Suprapubic skin (tissue), 4 donors: Measurements from ENCODE around the gene SLC1A5. TPM values are rescaled to one million over a fixed set of nuclear protein-coding genes. Genes with fewer than 3 reads are reported as not detected.

Experiments used
- DNase-seq, 2 donors: peaks; one replicate each; pipeline ENCODE4 v3.0.0-alpha.2; 2019; ENCODE audit warnings: low spot score in 2 of 2
- H3K27ac ChIP-seq: fragments of 200-600 bp; sonication (generic); one replicate; pipeline ENCODE4 v1.5.1; 2019
- H3K27me3 ChIP-seq: fragments of 200-600 bp; sonication (generic); one replicate; pipeline ENCODE4 v1.5.1; 2019
- H3K36me3 ChIP-seq: fragments of 200-600 bp; sonication (generic); one replicate; pipeline ENCODE4 v1.5.1; 2019
- H3K4me1 ChIP-seq: fragments of 200-600 bp; sonication (generic); one replicate; pipeline ENCODE4 v1.5.1; 2019
- H3K4me3 ChIP-seq: fragments of 200-600 bp; sonication (generic); one replicate; pipeline ENCODE4 v1.5.1; 2019; ENCODE audit warnings: mild to moderate bottlenecking
- H3K9me3 ChIP-seq: fragments of 200-600 bp; sonication (generic); one replicate; pipeline ENCODE4 v1.5.1; 2019
- EP300 ChIP-seq: sonication (generic); formaldehyde crosslinking; IDR thresholded peaks from one replicate; pipeline ENCODE4 v1.6.1; 2017; ENCODE audit warnings: antibody characterized with exemption
- POLR2A ChIP-seq, 2 donors: fragments of 450-650 bp; IDR thresholded peaks; one replicate each; pipeline ENCODE4 v1.6.1; 2017; ENCODE audit warnings: antibody characterized with exemption in 2 of 2, mild to moderate bottlenecking in 2 of 2, moderate library complexity in 2 of 2
- POLR2AphosphoS5 ChIP-seq, 3 donors: sonication (generic); formaldehyde crosslinking; IDR thresholded peaks; one replicate each; pipeline ENCODE4 v1.6.1; 2017; ENCODE audit warnings: antibody characterized with exemption in 3 of 3
- WGBS: methylation state at CpG from one replicate; pipeline ENCODE4 v1.1.5; 2018; 5-methylcytosine and 5-hydroxymethylcytosine counted together
- total RNA-seq, 4 donors: library from RNA; depleted of rRNA; stranded (reverse); fragments of >200 nt; gene quantifications; one replicate each; pipeline ENCODE4 v1.1.0, GENCODE V29; 2016
- TF ChIP-seq, protein P1 (sequence below), 2 donors: fragments of 200-600 bp in 1 of 2; fragments of 450-650 bp in 1 of 2; sonication (generic) in 1 of 2; IDR thresholded peaks; one replicate each; pipeline ENCODE4 v1.5.1; 2016 to 2019; ENCODE audit warnings: antibody characterized with exemption in 2 of 2, mild to moderate bottlenecking in 1 of 2, moderate library complexity in 1 of 2

The SLC1A5 gene
- total RNA-seq, 4 donors from 2014 or later: 79.4 to 191 (median 131) TPM

DNA sequence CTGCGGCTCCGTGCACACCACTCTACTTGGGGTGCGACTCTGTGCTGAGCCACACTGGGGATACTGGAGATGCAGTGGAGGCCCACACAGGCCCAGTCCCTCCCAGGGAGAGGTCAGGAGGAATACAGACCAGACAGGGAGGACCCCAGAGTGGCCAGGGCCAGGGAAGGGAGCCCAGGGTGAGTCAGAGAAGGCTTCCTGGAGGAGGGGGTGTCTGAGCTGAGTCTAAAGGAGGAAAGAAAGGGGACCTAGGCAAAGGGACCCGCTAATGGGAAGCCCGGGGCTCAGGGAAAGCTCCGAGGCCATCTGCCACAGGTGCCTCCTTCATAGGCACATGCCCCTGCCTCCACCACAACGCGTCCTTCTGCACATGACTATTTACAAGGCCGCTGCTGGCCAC is 58.2 kb downstream of the SLC1A5 start:
- TF ChIP-seq EP300 (no peak), POLR2A (IDR thresholded peaks at IDR 0.05) (no peak), POLR2AphosphoS5 (IDR thresholded peaks at IDR 0.05) (no peak)
- Histone ChIP-seq H3K4me1 (peaks cover 30% of the 10 kb centered on the region), H3K4me3 (no peak overlapping the region), H3K36me3 (peaks cover 95% of the 10 kb centered on the region), H3K27ac (no peak overlapping the region), H3K27me3 (no peaks in the 10 kb centered on the region), H3K9me3 (no peaks in the 10 kb centered on the region)
- 92% methylated on average over 8 of the region's 9 CpGs for WGBS
- no peak for DNase-seq

DNA sequence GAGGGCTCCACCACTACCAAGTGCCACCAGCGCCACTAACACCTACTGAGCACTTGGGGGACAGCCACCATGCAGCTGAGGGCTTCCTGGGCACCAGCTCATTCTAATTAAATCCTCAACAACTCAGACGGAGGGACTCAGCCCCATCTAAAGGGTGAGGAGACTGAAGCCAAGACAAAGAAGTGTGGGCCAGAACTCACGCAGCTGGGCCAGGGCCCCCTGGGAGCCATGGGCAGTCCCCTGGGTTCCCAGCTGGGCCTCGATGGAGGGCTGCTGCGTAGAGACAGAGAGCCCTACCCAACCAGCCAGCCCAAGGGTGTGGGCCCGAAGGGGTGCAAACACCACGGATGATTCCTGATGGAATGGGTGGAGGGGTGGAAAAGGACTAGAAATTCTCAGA is 58.7 kb downstream of the SLC1A5 start:
- no peak overlapping the region for H3K4me3 ChIP-seq
- WGBS: 78% methylated on average over 6 of the region's 7 CpGs
- H3K4me1 ChIP-seq: peaks cover 27% of the 10 kb centered on the region
- H3K27me3 ChIP-seq: no peaks in the 10 kb centered on the region
- H3K36me3 ChIP-seq: peaks cover 95% of the 10 kb centered on the region
- TF ChIP-seq EP300: no peak
- TF ChIP-seq, protein P1, sequence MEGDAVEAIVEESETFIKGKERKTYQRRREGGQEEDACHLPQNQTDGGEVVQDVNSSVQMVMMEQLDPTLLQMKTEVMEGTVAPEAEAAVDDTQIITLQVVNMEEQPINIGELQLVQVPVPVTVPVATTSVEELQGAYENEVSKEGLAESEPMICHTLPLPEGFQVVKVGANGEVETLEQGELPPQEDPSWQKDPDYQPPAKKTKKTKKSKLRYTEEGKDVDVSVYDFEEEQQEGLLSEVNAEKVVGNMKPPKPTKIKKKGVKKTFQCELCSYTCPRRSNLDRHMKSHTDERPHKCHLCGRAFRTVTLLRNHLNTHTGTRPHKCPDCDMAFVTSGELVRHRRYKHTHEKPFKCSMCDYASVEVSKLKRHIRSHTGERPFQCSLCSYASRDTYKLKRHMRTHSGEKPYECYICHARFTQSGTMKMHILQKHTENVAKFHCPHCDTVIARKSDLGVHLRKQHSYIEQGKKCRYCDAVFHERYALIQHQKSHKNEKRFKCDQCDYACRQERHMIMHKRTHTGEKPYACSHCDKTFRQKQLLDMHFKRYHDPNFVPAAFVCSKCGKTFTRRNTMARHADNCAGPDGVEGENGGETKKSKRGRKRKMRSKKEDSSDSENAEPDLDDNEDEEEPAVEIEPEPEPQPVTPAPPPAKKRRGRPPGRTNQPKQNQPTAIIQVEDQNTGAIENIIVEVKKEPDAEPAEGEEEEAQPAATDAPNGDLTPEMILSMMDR (IDR thresholded peaks at IDR 0.05): no peak
- TF ChIP-seq POLR2A (IDR thresholded peaks at IDR 0.05): no peak
- TF ChIP-seq POLR2AphosphoS5 (IDR thresholded peaks at IDR 0.05): no peak
- H3K9me3 ChIP-seq: no peaks in the 10 kb centered on the region
- no peak overlapping the region for H3K27ac ChIP-seq
- no peak for DNase-seq

DNA sequence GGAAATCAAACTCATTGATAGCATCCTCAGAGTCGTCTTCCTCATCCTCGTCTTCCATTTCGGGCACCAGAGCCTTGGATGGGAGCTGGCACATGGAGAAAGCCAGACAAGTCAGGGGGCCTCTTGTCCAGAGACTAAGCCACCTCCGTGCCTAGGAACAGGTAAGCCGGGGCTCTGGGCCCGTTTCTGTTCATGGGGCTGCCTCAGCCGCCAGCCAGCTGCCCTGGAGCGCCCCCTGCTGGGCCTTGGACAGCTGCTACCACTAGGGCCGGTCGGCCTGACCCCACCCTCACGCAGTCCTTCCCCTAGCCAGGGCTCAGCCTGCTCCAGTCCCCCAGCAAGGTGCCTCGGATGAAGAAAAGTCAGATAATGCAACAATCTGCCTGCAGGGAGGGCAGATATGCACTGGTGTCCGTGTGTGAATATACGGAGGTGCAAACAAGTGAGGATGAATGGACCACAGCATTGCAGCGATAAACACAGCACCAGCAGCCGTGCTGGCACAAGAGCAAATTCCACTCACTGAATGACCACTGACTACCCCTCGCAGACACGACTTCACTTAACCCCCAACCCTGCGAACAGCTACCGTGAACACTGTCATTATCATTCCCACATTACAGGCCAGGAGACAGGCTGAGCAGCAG is 59.6 kb downstream of the SLC1A5 start:
- 56% methylated on average over 16 of the region's 20 CpGs for WGBS
- Histone ChIP-seq H3K9me3 (no peaks in the 10 kb centered on the region), H3K27ac (no peak overlapping the region), H3K36me3 (peaks cover 96% of the 10 kb centered on the region), H3K4me3 (no peak overlapping the region), H3K4me1 (peaks cover 27% of the 10 kb centered on the region), H3K27me3 (no peaks in the 10 kb centered on the region)
- no peak for DNase-seq
- no peak for TF ChIP-seq POLR2A (IDR thresholded peaks at IDR 0.05)
- TF ChIP-seq, protein P1 (IDR thresholded peaks at IDR 0.05): peak; percentile 80 to 95

DNA sequence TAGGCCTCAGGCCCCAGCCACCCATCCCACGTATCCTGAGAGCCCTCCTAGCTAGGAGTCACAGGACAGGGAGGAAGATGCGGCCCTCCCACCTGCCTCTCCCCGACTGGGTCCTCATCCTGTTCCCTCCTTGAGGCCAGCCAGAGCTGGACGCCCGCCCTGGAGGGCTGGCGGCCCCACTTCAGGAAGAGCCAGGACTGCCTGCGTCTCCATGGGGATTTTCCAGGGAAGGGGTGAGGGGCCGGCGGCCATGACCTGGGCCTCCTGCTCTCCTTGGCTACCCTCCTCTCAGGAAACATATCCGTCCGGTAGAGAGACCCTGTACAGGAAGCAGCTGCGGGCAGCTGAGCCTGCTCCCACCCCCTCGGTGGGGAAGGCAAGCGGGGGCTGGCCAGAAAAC is 60.2 kb downstream of the SLC1A5 start:
- WGBS: 85% methylated on average over 7 of the region's 14 CpGs
- no peak for DNase-seq

DNA sequence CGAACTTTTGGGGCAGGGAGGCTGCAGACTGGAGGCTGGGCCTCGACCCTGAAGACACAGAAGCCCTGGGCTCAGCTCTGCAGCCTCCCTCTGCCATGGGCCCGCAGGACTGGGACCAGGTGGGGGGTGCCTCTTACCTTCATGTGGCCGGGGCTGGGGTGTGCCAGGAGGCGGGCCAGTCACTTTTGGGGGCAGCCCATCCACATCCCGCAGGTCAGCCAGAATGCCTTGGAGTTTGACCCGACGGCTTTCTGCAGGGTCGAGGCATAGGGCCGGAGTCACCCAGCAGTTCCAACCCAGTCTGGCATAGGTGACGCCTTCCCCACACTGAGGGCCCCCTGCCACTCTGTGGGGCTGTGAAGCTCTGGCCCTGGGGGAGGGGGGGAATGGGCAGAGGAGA is 60.6 kb downstream of the SLC1A5 start:
- no peak overlapping the region for H3K27ac ChIP-seq
- no peaks in the 10 kb centered on the region for H3K27me3 ChIP-seq
- DNase-seq: no peak
- WGBS: 79% methylated on average over 5 of the region's 11 CpGs
- no peak overlapping the region for H3K4me3 ChIP-seq
- peaks cover 24% of the 10 kb centered on the region for H3K4me1 ChIP-seq
- TF ChIP-seq POLR2AphosphoS5 (IDR thresholded peaks at IDR 0.05) (no peak), EP300 (no peak), POLR2A (IDR thresholded peaks at IDR 0.05) (no peak)
- TF ChIP-seq, protein P1 (IDR thresholded peaks at IDR 0.05): no peak
- H3K36me3 ChIP-seq: peaks cover 98% of the 10 kb centered on the region
- no peaks in the 10 kb centered on the region for H3K9me3 ChIP-seq

More for the DNA sequence above, 60.2 kb downstream of the SLC1A5 start:
- H3K4me1 ChIP-seq: peaks cover 27% of the 10 kb centered on the region
- no peaks in the 10 kb centered on the region for H3K27me3 ChIP-seq
- no peak for TF ChIP-seq EP300
- H3K36me3 ChIP-seq: peaks cover 98% of the 10 kb centered on the region
- H3K4me3 ChIP-seq: no peak overlapping the region
- no peak overlapping the region for H3K27ac ChIP-seq
- no peaks in the 10 kb centered on the region for H3K9me3 ChIP-seq

DNA sequence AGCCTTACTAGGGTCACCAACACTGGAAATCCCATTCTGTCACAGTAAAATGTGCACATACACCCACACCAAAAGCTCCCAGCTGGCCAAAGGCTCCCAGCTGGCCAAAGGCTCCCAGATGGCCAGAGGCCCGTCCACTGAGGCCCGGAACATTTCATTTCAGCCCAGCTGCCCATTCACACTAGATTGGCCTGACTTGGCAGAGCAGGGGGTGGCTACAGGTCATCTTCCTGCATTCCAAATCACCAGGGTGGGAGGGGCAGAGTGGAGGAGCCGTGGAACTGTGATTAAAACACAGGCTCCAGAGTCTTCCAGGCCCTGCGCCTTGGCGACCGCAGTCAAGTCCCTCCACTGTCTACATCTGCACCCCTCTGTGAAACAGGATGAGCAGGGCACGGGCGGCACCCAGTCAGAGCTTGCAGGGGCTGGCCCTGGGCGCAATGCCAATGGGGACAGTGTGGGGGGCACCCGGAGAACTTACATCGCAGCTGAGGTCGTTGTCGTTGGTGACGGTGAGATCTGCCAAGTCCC is 61.4 kb downstream of the SLC1A5 start:
- H3K9me3 ChIP-seq: no peaks in the 10 kb centered on the region
- H3K27me3 ChIP-seq: no peaks in the 10 kb centered on the region
- H3K27ac ChIP-seq: no peak overlapping the region
- 73% methylated on average over 11 of the region's 14 CpGs for WGBS
- TF ChIP-seq POLR2AphosphoS5 (IDR thresholded peaks at IDR 0.05): no peak
- TF ChIP-seq, protein P1 (IDR thresholded peaks at IDR 0.05): no peak
- TF ChIP-seq EP300: no peak
- TF ChIP-seq POLR2A (IDR thresholded peaks at IDR 0.05): no peak
- DNase-seq: no peak
- peaks cover 17% of the 10 kb centered on the region for H3K4me1 ChIP-seq
- H3K4me3 ChIP-seq: no peak overlapping the region
- H3K36me3 ChIP-seq: peaks cover 98% of the 10 kb centered on the region
